Gastroesophageal sphincter (tissue), 4 donors: ENCODE measurements around the gene CGNL1. TPM values are rescaled to one million over a fixed set of nuclear protein-coding genes. Genes with fewer than 3 reads are reported as not detected.

Source experiments
- ATAC-seq: fragments of 150-250 bp; one replicate; pipeline ENCODE4 v1.9.1; 2016; ENCODE audit warnings: mild to moderate bottlenecking, moderate library complexity
- H3K27ac ChIP-seq, 4 donors: fragments of 200-600 bp; sonication (generic) in 3 of 4; 1 replicate in 3 of 4; 2 replicates in 1 of 4; pipeline ENCODE4 v1.5.1; 2016 to 2019
- H3K27me3 ChIP-seq: fragments of 200-600 bp; sonication (generic); one replicate; pipeline ENCODE4 v1.5.1; 2019
- H3K36me3 ChIP-seq, 2 donors: fragments of 200-600 bp; sonication (generic); one replicate each; pipeline ENCODE4 v1.5.1; 2019; ENCODE audit warnings: control low read depth in 1 of 2
- H3K4me1 ChIP-seq, 3 donors: fragments of 200-600 bp; sonication (generic); 1 replicate in 2 of 3; 2 replicates in 1 of 3; pipeline ENCODE4 v1.5.1; 2016 to 2019; ENCODE audit warnings: control low read depth in 2 of 3
- H3K4me3 ChIP-seq, 2 donors: fragments of 200-600 bp; sonication (generic); one replicate each; pipeline ENCODE4 v1.5.1; 2019; ENCODE audit warnings: mild to moderate bottlenecking in 1 of 2, moderate library complexity in 1 of 2
- H3K9me3 ChIP-seq, 3 donors: fragments of 200-600 bp; sonication (generic); one replicate each; pipeline ENCODE4 v1.5.1; 2017 to 2019; ENCODE audit warnings: control low read depth in 2 of 3
- CTCF ChIP-seq, 4 experiments: fragments of 200-600 bp in 2 of 4; fragments of 450-650 bp in 2 of 4; sonication (generic) in 1 of 4; IDR thresholded peaks; one replicate each; pipeline ENCODE4 v1.5.1; 2017 to 2019; ENCODE audit warnings: antibody characterized with exemption in 4 of 4, mild to moderate bottlenecking in 2 of 4, moderate library complexity in 2 of 4
- EP300 ChIP-seq: sonication (generic); formaldehyde crosslinking; IDR thresholded peaks from one replicate; pipeline ENCODE4 v1.6.1; 2017; ENCODE audit warnings: antibody characterized with exemption, mild to moderate bottlenecking
- POLR2A ChIP-seq, 2 donors: fragments of 450-650 bp; IDR thresholded peaks; one replicate each; pipeline ENCODE4 v1.6.1; 2017; ENCODE audit warnings: antibody characterized with exemption in 2 of 2, mild to moderate bottlenecking in 2 of 2, moderate library complexity in 1 of 2
- POLR2AphosphoS5 ChIP-seq: sonication (generic); formaldehyde crosslinking; IDR thresholded peaks from one replicate; pipeline ENCODE4 v1.6.1; 2017; ENCODE audit warnings: antibody characterized with exemption
- WGBS, 2 donors: methylation state at CpG; one replicate each; pipeline ENCODE4 v1.1.5; 2018; ENCODE audit warnings: low coverage in 1 of 2; 5-methylcytosine and 5-hydroxymethylcytosine counted together
- total RNA-seq, 4 donors: library from RNA; depleted of rRNA; stranded (reverse); fragments of >200 nt; gene quantifications; one replicate each; pipeline ENCODE4 v1.1.0, GENCODE V29; 2016

The CGNL1 gene
- total RNA-seq, 4 donors from 2014 or later: 8.5 to 36.4 (median 16.7) TPM

- Histone ChIP-seq H3K27ac (no peak overlapping the region), H3K27me3 (no peaks in the 10 kb centered on the region), H3K4me3 (no peak overlapping the region), H3K4me1 (no peaks in the 10 kb centered on the region), H3K9me3 (no peaks in the 10 kb centered on the region), H3K36me3 (peaks cover 0 to 2% of the 10 kb centered on the region in 2 donors)
- 89% methylated on average over 1 of the region's 1 CpG; no CpG with 5 or more reads in 1 of the 2 donors for WGBS, 2 donors
- TF ChIP-seq POLR2A (IDR thresholded peaks at IDR 0.05): no peak
- TF ChIP-seq CTCF (IDR thresholded peaks at IDR 0.05): no peak
- no peak for TF ChIP-seq EP300
- no peak for TF ChIP-seq POLR2AphosphoS5
- no peak for ATAC-seq
These were observed 102.7 kb downstream of the CGNL1 start for GRCh38 chr15:57479005-57479404.

- no peak overlapping the region for H3K4me3 ChIP-seq
- H3K27me3 ChIP-seq: no peaks in the 10 kb centered on the region
- H3K4me1 ChIP-seq: no peaks in the 10 kb centered on the region
- H3K9me3 ChIP-seq: no peaks in the 10 kb centered on the region
- H3K36me3 ChIP-seq: no peaks in the 10 kb centered on the region
- H3K27ac ChIP-seq: no peak overlapping the region
- TF ChIP-seq POLR2A (IDR thresholded peaks at IDR 0.05): no peak
- TF ChIP-seq CTCF (IDR thresholded peaks at IDR 0.05): no peak
- no peak for TF ChIP-seq EP300
- ATAC-seq: no peak
- WGBS, 2 donors: 77 to 88% methylated on average over 3 of the region's 3 CpGs
These were observed 104.9 kb downstream of the CGNL1 start for GRCh38 chr15:57481038-57481705.

- no peaks in the 10 kb centered on the region for H3K9me3 ChIP-seq
- ATAC-seq: no peak
- H3K4me1 ChIP-seq: no peaks in the 10 kb centered on the region
- H3K36me3 ChIP-seq: no peaks in the 10 kb centered on the region
- no peaks in the 10 kb centered on the region for H3K27me3 ChIP-seq
- TF ChIP-seq EP300 (no peak), POLR2AphosphoS5 (no peak), POLR2A (IDR thresholded peaks at IDR 0.05) (no peak), CTCF (IDR thresholded peaks at IDR 0.05) (no peak)
- H3K4me3 ChIP-seq: no peak overlapping the region
- H3K27ac ChIP-seq: no peak overlapping the region
- 8% methylated on average over 2 of the region's 2 CpGs; no CpG with 5 or more reads in 1 of the 2 donors for WGBS, 2 donors
These were observed 109.6 kb downstream of the CGNL1 start for GRCh38 chr15:57485869-57486268.

- H3K4me1 ChIP-seq: no peaks in the 10 kb centered on the region
- no peak overlapping the region for H3K4me3 ChIP-seq
- no peaks in the 10 kb centered on the region for H3K27me3 ChIP-seq
- no peak for ATAC-seq
- no peaks in the 10 kb centered on the region for H3K36me3 ChIP-seq
- H3K9me3 ChIP-seq: no peaks in the 10 kb centered on the region
- TF ChIP-seq CTCF (IDR thresholded peaks at IDR 0.05) (no peak), POLR2A (IDR thresholded peaks at IDR 0.05) (no peak), EP300 (no peak), POLR2AphosphoS5 (no peak)
- no peak overlapping the region for H3K27ac ChIP-seq
These were observed 110.5 kb downstream of the CGNL1 start for GRCh38 chr15:57486833-57487232.

GRCh38 chr15:57489122-57489521, 112.8 kb downstream of the CGNL1 start:
- Histone ChIP-seq H3K4me1 (no peaks in the 10 kb centered on the region), H3K36me3 (no peaks in the 10 kb centered on the region), H3K9me3 (no peaks in the 10 kb centered on the region), H3K27ac (no peak overlapping the region), H3K4me3 (no peak overlapping the region), H3K27me3 (no peaks in the 10 kb centered on the region)
- ATAC-seq: no peak
- TF ChIP-seq POLR2A (IDR thresholded peaks at IDR 0.05) (no peak), CTCF (IDR thresholded peaks at IDR 0.05) (no peak), EP300 (no peak), POLR2AphosphoS5 (no peak)
